ENCODE results near the gene MED14.

- TF ChIP-seq EZH2 (IDR thresholded peaks at IDR 0.05; ENCODE audit: low read depth) (no peak), CTCF (conservative IDR thresholded peaks at IDR 0.05) (no peak)
Observed at GRCh38 chrX:40720792-40721191, 14.6 kb downstream of the MED14 start.
